ENCODE results near the gene SEMA6D.

SEMA6D gene

DNA sequence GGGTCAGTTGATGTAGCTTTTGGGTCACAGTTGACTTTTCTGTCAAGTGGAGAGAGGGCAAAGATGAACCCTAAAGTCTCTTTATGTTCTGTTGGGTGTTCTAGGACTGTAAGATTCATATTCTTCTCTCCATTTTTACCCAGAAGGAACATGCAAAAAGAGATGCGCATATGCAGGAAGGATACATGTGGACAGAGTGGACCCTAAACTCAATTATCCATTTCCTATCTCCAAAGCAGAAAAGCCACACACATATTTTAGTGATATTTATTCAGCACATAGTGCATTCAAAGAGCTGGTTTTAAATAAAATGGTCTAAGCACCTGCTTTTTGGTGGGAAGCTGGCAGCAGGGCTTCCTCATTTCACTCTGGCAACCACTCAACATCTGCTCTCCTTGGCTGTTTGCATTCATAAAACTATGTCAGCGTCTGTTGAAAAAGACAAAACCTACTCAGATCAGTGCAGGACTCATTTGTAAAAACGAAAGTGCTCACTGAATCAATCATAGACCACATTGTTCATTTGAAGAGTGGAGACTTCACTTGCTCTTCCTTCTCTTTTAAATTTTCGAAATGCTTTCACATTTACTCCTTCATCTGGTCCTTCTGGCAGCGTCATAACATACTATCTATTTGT lies 96.6 kb downstream of the SEMA6D start:
- no peaks in the 10 kb centered on the region for H3K9me3 ChIP-seq
- no peaks in the 10 kb centered on the region for H3K36me3 ChIP-seq
- intact Hi-C loops (cut with DNase I; ENCODE audit: low total_unique reads), result no loop called here
- no peak for DNase-seq
- no peaks in the 10 kb centered on the region for H3K27me3 ChIP-seq
- H3K4me1 ChIP-seq, result no peaks in the 10 kb centered on the region
- H3K4me3 ChIP-seq, result no peak overlapping the region
- TF ChIP-seq, protein P1, sequence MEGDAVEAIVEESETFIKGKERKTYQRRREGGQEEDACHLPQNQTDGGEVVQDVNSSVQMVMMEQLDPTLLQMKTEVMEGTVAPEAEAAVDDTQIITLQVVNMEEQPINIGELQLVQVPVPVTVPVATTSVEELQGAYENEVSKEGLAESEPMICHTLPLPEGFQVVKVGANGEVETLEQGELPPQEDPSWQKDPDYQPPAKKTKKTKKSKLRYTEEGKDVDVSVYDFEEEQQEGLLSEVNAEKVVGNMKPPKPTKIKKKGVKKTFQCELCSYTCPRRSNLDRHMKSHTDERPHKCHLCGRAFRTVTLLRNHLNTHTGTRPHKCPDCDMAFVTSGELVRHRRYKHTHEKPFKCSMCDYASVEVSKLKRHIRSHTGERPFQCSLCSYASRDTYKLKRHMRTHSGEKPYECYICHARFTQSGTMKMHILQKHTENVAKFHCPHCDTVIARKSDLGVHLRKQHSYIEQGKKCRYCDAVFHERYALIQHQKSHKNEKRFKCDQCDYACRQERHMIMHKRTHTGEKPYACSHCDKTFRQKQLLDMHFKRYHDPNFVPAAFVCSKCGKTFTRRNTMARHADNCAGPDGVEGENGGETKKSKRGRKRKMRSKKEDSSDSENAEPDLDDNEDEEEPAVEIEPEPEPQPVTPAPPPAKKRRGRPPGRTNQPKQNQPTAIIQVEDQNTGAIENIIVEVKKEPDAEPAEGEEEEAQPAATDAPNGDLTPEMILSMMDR (IDR thresholded peaks at IDR 0.05), result no peak
- H3K27ac ChIP-seq, result no peak overlapping the region

DNA sequence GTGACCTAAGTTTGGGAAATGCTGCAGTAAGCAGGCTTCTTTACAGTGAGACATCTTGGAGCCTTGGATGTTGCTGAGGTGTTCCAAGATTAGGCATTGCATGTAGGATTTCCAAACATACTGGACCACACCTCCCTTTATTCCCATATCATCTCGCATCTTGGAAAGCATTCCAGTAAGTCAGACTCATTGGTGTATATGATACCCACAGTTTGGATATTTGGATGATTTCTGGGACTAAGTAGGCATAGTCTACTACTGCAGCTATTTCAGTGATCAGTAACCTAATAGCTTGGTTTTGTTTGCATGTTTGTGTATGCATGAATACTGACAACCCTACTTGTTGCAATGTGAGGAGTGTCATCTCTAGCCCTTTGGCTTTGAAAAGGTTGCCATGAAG lies 97.3 kb downstream of the SEMA6D start:
- no peak for DNase-seq
- no peaks in the 10 kb centered on the region for H3K27me3 ChIP-seq
- intact Hi-C loops (cut with DNase I; ENCODE audit: low total_unique reads), result no loop called here
- H3K4me3 ChIP-seq, result no peak overlapping the region
- no peak overlapping the region for H3K27ac ChIP-seq
- H3K4me1 ChIP-seq, result no peaks in the 10 kb centered on the region
- TF ChIP-seq, protein P1 (IDR thresholded peaks at IDR 0.05), result no peak
- no peaks in the 10 kb centered on the region for H3K36me3 ChIP-seq
- no peaks in the 10 kb centered on the region for H3K9me3 ChIP-seq

DNA sequence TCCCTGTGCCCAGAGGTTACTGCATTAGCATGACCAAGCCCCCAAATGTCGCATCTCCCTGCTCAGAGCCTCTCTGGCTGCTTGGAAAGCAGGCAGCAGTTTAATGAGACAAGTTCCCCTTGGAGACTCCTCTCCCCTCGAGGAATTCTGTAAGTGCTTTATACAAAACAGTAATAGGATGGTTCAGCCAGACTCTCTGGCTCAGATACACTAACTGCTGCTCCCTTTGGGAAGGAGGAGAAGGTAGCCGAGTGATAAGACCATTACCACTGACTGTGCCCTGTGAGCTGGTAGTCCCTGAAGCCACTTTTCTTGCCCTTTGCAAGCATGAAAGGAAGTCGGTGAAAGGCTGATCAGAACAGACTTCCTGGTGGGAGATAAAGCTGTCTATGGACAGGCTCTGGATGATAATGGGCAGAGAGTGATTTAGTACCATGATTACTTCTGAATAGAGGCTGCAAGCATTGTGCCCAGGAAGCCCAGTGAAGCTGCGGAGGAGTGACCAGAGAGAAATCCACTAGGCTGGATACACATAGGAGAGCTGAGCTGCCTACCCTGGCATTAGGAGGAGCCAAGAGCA lies 100.8 kb downstream of the SEMA6D start:
- intact Hi-C loops (cut with DNase I; ENCODE audit: low total_unique reads), result no loop called here
- no peak for DNase-seq
- H3K4me3 ChIP-seq, result no peak overlapping the region
- TF ChIP-seq, protein P1 (IDR thresholded peaks at IDR 0.05), result no peak
- no peak overlapping the region for H3K27ac ChIP-seq
- no peaks in the 10 kb centered on the region for H3K27me3 ChIP-seq
- no peaks in the 10 kb centered on the region for H3K36me3 ChIP-seq
- no peaks in the 10 kb centered on the region for H3K9me3 ChIP-seq
- peaks cover 0 to 5% (median 0%) of the 10 kb centered on the region in 4 donors for H3K4me1 ChIP-seq

DNA sequence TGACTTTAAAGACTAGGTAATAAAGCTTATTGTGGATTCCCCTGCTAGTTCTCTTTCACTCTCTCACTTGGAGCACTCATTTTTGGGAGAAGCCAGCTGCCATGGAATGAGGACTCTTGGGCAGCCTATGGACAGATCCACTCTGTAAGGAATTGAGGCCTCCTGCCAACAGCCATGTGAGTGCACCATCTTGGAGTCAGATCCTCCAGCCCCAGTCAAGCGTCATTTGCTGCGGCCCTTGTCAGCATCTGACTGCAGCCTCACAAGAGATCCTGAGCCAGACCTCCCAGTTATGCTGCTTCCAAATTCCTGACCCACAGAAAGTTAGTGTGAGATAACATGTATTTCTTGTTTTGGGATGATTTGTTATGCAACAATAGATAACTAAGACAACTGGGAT lies 101.9 kb downstream of the SEMA6D start:
- DNase-seq, result no peak
- TF ChIP-seq, protein P1 (IDR thresholded peaks at IDR 0.05), result no peak

DNA sequence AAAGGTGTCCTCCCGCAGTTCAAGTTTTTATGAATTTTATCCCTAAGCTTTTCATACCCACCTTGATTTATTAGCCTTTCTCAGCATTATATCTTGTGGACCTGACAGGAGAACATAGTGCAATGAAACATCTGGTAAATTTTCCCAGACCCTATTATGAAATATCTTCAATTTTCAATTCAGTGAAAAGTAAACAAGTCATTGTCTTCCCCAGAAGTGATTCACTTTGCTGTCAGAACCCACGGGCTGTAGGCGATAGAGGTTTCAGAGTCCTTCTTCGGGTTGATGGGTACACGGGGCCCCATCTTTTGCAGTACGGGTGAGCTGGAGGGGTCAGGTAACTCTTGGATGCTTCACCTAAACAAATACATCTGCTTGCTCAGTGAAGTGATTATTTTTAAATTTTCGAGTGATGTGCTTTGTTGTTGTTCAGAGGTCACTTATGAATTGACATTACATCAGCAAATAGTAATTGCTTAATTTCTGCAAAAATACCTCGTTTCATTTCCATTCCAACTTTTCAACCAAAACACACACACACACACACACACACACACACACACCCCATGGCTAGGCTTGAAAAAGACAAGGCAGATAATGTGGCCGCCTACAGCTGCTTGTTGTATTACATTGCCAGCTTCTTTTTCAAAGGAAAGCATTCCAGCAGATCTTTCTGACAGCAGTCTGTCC lies 102.9 kb downstream of the SEMA6D start:
- peaks cover 0 to 5% (median 0%) of the 10 kb centered on the region in 4 donors for H3K4me1 ChIP-seq
- H3K27me3 ChIP-seq, result no peaks in the 10 kb centered on the region
- TF ChIP-seq, protein P1 (IDR thresholded peaks at IDR 0.05), result no peak
- H3K9me3 ChIP-seq, result no peaks in the 10 kb centered on the region
- H3K36me3 ChIP-seq, result no peaks in the 10 kb centered on the region
- intact Hi-C loops (cut with DNase I; ENCODE audit: low total_unique reads), result no loop called here
- no peak overlapping the region for H3K27ac ChIP-seq
- DNase-seq, result no peak
- no peak overlapping the region for H3K4me3 ChIP-seq

More for the DNA sequence above, 101.9 kb downstream of the SEMA6D start:
- no peaks in the 10 kb centered on the region for H3K36me3 ChIP-seq
- H3K9me3 ChIP-seq, result no peaks in the 10 kb centered on the region
- no peak overlapping the region for H3K4me3 ChIP-seq
- no peak overlapping the region for H3K27ac ChIP-seq
- intact Hi-C loops (cut with DNase I; ENCODE audit: low total_unique reads), result no loop called here
- H3K4me1 ChIP-seq, result peaks cover 0 to 5% (median 0%) of the 10 kb centered on the region in 4 donors
- no peaks in the 10 kb centered on the region for H3K27me3 ChIP-seq

Measured in tibial artery (tissue), 4 donors.